GM08714 (cell line): ENCODE measurements around the gene NRG3.
"Not testable (repeated sequence)": the region's sequence is repeated elsewhere in the genome, so short reads cannot be mapped to it uniquely, and the experiment has no call there.

Experiments
- H3K4me3 ChIP-seq: fragments of 200-500 bp; sonication (Bioruptor generic); 2 replicates; pipeline ENCODE4 v1.5.1; 2014; ENCODE audit warnings: mild to moderate bottlenecking, low read length, inconsistent platforms
- ZNF274 ChIP-seq: IDR thresholded peaks from 2 replicates; pipeline ENCODE4 v1.6.1; 2012; ENCODE audit warnings: mild to moderate bottlenecking, low read depth, low read length

Gene NRG3

DNA sequence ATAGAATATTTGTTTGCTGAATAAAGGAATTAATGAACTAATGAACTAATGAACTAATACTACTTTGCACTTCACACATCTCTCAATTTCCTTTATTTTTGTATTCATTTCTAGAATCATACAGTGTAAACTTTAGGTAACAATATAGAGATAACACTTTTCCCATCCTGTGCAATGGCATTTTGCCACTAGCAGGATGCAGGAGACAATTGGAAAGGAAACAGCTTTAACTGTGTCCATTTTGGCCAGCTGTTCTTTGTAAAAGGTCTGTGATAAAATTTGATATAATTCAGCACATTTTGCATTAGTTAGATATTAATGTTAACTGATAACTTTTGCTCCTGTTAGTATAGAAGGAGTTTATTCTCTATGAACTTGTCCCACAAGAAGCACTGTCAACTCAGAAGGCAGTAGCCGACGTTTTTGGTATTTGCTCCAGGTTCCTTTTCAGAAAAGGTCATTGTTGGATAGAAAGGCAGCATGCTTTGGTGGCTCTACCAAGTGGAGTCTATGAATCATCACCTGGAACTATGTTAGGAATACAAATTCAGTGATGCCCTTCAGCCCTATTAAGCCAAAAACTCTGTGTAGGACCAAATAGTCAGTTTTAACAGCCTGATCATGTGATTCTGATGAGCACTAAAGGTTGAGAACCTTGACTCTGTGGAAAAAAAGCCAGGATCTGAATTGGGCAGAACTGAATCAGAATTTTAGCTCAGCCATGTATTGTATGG lies 86.6 kb downstream of the NRG3 start:
- TF ChIP-seq ZNF274 = no peak
- H3K4me3 ChIP-seq = no peak overlapping the region

DNA sequence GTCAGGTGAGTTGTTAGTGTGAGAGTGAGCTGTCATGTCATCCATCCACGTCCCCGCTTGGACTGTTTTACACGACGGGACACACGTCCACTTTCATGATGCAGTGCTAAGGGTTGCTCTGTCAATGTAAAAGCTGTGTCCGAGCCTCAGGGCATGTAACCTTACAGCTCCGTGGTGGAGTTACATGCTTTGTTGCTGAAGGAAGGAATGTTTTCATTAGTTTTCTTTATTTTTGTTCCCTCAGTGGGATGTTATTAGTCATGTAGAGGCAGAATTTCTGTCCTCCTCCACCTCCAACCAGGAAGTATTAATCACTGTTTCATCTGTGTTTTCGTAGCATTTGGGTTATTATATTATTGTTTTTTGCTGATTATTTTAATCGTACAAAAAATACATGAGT lies 88.6 kb downstream of the NRG3 start:
- TF ChIP-seq ZNF274 = no peak
- no peak overlapping the region for H3K4me3 ChIP-seq

DNA sequence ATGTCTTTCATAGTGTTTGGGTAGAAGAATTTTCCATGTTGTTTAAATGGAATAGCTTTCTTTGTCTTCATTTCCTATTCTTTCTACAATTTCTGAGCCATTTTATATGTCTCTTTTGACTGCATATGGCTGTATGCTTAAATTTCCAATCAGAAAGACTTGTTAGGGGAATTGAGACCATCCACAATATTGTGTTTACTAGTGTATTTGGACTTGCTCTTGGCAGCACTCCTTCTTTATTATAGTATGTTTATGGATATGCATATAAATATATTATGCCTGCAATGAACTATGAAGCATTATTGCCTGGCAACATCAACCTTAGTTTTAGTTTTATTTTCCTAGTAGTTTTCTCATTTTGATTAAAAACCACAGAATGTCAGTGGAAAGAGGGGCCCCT lies 92.7 kb downstream of the NRG3 start:
- H3K4me3 ChIP-seq = no peak overlapping the region
- TF ChIP-seq ZNF274 = no peak

DNA sequence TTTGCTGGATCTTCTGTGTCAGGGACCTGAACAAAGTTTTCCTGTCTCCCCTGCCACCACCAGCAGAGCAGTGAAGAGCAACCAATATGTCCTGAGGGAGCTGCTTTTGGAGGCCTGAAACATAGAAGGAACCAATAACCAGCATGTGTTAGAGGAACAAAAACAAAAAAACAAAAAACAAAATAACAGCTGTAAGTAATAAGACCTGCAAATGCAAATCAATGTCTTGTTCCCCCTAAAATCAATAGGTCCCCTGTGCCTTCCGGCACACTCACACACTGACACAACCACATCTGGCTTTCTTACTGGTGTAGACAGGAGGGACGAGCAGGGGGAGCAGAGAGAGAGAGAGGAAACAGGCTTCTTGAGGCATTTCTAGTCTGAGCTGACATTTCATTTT lies 94.1 kb downstream of the NRG3 start:
- no peak for TF ChIP-seq ZNF274
- H3K4me3 ChIP-seq = no peak overlapping the region

DNA sequence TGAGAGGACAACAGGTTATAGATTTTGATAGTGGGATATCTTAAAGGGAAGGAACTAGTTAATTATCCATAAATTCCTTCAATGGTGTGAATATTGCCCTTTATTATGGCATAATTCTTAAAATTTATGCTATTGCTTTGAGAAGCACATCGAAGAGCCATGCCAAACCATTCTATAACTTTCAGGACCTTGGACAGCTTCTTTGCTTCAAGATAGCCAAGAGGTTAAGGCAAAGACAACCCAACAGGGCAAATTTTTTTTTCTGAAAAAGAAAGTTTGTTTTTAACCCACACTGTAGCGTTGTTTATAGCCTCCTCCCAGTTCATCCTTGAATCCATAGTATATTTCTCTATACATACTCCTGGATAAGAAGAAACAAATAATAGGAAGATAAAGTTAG lies 103.2 kb downstream of the NRG3 start:
- TF ChIP-seq ZNF274 = no peak

DNA sequence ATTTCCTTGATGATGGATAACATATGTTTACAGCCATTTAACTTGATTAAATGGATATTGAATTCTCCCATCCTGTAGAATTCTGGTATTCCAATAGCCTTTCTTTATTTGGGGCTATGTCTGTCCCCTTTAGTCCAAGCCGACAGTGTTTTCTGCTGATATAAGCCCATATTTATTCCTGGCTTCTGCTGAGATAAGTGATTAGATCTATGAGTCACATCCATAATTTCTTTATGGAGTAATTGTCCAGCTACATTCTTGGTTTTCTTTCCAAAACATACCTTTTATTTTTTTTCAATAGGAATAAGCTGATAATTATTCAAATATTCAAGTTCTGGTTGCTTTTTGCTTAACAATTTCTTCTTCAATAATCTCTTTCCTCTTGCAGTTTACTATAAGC lies 106.7 kb downstream of the NRG3 start:
- no peak overlapping the region for H3K4me3 ChIP-seq
- TF ChIP-seq ZNF274 = no peak

More for the DNA sequence above, 103.2 kb downstream of the NRG3 start:
- H3K4me3 ChIP-seq = no peak overlapping the region

DNA sequence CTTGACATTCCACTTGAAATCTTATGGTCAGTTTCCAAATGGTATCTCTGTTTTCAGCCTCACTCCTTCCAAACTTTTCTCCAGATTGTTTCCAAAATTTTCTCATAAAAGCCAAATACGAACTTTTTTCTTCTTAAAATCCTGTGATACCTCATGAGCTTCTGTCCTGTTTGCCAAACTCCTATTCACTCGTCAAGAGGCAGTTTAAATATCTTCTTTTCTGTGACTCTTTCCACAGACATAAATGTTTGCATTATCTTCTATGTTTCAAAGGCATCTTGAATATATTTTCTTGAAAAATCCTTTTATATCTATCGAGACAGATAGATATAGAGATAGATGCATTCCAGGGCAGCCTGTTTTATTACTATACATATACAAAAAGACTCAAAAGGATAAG lies 109.4 kb downstream of the NRG3 start:
- H3K4me3 ChIP-seq = no peak overlapping the region
- no peak for TF ChIP-seq ZNF274

DNA sequence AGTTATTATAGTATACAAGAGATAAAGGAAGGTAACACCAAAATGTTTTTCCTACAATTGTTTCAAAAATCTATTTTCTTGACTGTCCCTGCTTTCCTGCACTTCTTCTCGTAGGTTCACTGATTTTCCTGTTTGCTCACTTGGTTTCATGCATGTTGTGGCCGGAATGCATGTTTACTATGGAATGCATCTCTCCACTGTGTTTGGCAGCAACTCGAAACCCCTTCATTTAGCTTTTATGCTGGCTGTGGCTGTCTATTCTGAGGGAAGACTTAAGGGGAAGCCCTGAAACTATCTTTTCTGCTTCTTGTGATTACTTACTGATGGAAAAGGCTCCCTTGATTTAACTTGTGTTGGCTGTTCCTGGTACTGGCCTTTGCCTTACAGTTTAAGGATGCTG lies 120.3 kb downstream of the NRG3 start:
- no peak overlapping the region for H3K4me3 ChIP-seq
- TF ChIP-seq ZNF274 = no peak

DNA sequence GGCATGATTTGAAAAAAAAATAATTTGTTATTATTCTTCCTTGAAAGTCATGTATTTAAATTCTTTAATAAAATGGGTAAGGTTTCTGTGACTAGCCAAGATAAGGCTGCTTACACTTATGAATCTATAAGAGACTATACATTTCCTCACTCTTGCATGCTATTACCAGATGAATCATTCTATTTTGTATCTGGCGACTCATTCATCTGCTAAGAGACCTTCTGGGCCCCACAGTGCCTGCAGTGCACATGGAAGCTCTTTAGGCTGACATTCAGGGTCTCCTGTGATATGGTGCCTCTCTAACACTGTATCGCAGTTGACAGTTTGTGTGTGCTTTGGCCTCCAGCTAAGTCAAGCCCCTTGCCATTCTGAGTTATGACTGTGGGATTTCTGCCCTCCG lies 121.9 kb downstream of the NRG3 start:
- H3K4me3 ChIP-seq = no peak overlapping the region
- no peak for TF ChIP-seq ZNF274

DNA sequence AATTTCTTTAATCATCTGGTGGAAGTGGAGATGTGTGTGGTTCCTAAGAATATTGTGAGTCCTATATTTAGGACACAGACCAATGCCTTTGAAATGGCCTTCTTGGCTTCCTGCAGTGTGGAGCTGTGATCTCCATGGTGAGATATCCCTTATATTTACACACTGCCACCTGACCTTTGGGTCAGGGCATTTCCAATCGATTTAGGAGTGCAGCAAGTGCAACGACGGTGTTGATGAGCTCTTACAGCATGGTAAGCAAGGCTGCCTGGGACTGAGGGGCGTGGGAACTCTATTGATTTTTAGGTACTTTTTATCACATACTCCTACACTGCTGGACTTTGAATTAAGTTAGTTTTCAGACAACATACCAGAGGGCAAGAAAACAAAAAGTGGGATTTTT lies 146.0 kb downstream of the NRG3 start:
- H3K4me3 ChIP-seq = no peak overlapping the region
- TF ChIP-seq ZNF274 = no peak

DNA sequence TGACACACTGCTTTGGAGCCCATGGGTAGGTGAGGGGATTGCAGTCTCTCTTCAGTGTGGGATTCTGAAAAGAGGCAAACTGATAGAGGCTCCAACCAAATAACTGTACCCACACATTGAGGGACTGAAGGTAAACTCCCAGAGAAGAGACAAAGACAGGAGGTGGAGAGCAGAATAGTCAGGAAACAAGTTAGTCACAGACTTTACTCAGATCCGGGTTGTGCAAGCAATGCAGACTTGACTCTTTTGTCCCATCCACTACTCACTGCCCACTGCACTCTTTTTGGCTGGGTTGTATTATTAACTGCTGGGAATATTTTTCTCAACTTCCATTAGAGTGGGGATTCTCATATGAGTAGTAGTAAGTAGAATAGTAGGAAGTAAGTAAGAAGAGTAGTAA lies 152.7 kb downstream of the NRG3 start:
- TF ChIP-seq ZNF274 = no peak
- H3K4me3 ChIP-seq = no peak overlapping the region

DNA sequence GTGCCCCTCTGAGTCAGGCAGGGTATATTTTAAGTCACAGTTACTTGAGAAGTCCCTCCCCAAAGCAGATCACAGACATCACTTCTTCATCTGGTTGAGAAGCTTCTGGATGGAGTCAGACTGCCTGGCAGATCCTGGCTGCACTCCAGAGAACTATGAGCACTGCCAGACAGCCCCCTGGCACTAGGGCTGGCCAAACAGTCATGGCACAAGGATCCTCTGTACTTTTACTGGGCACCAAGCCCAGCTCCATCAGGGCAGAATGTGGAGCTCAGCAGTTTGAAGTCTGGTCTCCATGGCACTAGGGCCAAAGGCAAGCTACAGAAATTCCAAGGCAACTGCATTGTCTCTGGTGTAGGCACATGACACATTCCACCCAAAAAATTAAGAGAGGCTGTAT lies 162.1 kb downstream of the NRG3 start:
- H3K4me3 ChIP-seq = no peak overlapping the region

DNA sequence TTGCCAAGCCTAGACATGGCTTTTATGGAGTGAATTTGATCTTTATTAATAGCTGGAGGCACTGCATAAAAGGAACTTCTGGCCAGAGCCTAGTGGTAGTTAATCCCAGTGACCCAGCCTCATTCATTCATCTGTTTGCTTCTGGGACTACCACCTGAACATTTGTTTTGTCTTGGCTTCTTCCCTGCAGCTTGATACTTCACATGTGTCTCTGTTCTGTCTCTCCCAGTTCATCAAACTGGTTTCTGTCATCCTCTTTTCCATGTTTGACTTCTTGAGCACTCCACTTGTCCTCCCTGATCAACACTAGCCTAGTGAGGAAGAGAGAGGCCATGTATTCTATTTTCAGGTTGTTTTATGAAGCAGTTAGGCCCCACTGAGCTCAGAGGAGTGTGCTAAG lies 163.6 kb downstream of the NRG3 start:
- no peak for TF ChIP-seq ZNF274
- H3K4me3 ChIP-seq = no peak overlapping the region

More for the DNA sequence above, 162.1 kb downstream of the NRG3 start:
- no peak for TF ChIP-seq ZNF274

DNA sequence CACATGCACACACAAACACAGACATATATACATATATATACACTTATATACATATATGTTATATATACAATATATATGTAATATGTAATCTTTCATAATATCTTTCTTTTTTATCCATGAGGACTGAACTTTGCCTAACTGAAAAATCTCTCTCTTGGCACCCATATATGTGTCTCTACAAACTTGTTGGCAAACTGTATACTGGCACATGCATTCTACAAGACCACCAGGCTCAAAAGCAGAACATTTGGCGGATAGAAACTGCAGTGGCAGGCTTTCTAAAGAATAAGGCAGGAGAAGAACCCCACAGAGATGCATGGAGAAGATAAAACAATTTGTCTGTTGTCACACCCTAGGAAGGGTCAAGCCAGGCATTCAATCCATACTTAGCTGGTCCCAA lies 165.3 kb downstream of the NRG3 start:
- TF ChIP-seq ZNF274 = no peak
- no peak overlapping the region for H3K4me3 ChIP-seq

DNA sequence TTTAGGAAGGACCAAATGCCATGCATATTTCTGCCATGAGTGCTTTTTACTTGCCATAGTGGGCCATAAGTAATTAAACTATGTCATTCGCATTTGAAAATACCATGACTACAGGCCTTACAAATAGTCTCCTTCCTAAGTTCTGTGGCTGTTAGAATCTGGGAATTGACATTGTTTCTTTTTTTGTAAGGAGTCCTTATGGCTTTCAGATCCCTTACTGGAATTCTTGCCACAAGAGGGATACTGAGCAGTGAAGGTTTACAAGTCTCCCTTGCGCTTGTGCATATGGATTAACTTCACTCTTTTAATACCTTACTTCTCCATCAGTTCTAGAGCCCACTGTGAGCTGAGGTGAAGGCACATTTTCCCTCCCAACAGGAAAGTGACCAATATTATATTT lies 166.0 kb downstream of the NRG3 start:
- no peak for TF ChIP-seq ZNF274
- no peak overlapping the region for H3K4me3 ChIP-seq

DNA sequence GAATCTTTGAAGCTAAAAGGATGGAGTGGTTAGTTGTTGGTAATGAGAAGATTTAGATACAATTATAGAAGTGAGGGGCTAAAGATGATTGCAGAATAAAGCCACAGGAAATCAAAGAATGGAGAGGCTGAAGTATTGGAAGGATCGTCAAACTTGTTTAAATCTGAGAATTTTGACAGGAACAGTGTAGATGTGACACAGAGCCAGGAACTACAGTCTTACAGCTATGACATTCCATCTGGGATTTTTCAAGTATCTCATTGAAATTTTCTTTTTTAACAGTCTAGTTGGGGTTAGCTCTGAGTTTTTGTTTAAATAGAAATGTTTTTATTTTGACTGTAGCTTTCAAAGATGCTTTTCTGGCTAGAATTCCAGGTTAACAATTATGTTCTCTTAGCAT lies 181.4 kb downstream of the NRG3 start:
- TF ChIP-seq ZNF274 = no peak
- H3K4me3 ChIP-seq = no peak overlapping the region

DNA sequence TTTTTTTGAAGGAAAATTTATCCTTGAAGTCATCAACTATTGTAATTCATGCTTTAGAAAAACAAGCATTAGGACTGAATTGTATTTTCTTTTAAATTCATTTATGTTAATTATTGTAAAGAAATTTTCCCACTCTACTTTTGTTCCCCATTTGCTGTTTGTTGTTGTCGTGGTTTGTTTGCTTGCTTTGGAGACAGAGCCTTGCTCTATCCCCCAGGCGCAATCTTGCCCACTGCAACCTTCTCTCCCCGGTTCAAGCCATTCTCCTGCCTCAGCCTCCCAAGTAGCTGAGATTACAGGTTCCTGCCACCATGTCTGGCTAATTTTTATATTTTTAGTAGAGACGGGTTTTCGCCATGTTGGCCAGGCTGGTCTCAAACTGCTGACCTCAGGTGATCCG lies 192.2 kb downstream of the NRG3 start:
- not testable (repeated sequence) for H3K4me3 ChIP-seq
